Left ventricle myocardium inferior (tissue), 1 donor: ENCODE results near the gene TMEM243. TPM values are rescaled to one million over a fixed set of nuclear protein-coding genes. Genes with fewer than 3 reads are reported as not detected.

Source experiments
- DNase-seq: peaks from one replicate; pipeline ENCODE4 v3.0.0-alpha.2; 2020
- H3K27ac ChIP-seq: fragments of 200-600 bp; replicated peaks from 2 replicates; pipeline ENCODE4 v1.8.0; 2021
- H3K27me3 ChIP-seq: fragments of 200-600 bp; 2 replicates; pipeline ENCODE4 v1.8.0; 2021; ENCODE audit warnings: low read depth
- H3K36me3 ChIP-seq: fragments of 200-600 bp; 2 replicates; pipeline ENCODE4 v1.8.0; 2021
- H3K4me1 ChIP-seq: fragments of 200-600 bp; 2 replicates; pipeline ENCODE4 v1.8.0; 2021
- H3K4me3 ChIP-seq: fragments of 200-600 bp; 2 replicates; pipeline ENCODE4 v1.8.0; 2021; ENCODE audit warnings: mild to moderate bottlenecking, moderate library complexity
- H3K9me3 ChIP-seq: fragments of 200-600 bp; replicated peaks from 2 replicates; pipeline ENCODE4 v1.8.0; 2021
- CTCF ChIP-seq: fragments of 200-600 bp; IDR thresholded peaks from 2 replicates; pipeline ENCODE4 v1.8.0; 2021; ENCODE audit warnings: antibody characterized with exemption, mild to moderate bottlenecking, borderline replicate concordance
- intact Hi-C: fragments of 100-400 bp; cut with micrococcal nuclease; formaldehyde crosslinking; loops from one replicate; pipeline ENCODE4 v1.11.0; 2022
- total RNA-seq: library from RNA; stranded (reverse); fragmentation: NEBNext Ultra II Directional; extraction: Animal tissue kit (Norgen Biotek cat#: 25700); gene quantifications from one replicate; pipeline ENCODE4 v1.2.1, GENCODE V29; 2021
- donor health status: DM: no; HTN: yes; CAD: no; lungs with severe emphysema.

TMEM243 gene
- total RNA-seq, 1 donor from 2014 or later = 4.4 TPM

GRCh38 chr7:87202208-87202607, 17.3 kb downstream of the TMEM243 start:
- TF ChIP-seq CTCF = no peak
- H3K27me3 ChIP-seq = no peaks in the 10 kb centered on the region
- no peak for DNase-seq
- H3K9me3 ChIP-seq = peaks cover 28% of the 10 kb centered on the region
- peaks cover 26% of the 10 kb centered on the region for H3K36me3 ChIP-seq
- intact Hi-C loops = no loop called here
- peaks cover 33% of the 10 kb centered on the region for H3K4me1 ChIP-seq
- H3K4me3 ChIP-seq = no peak overlapping the region
- H3K27ac ChIP-seq = peak overlapping the region; percentile 7

GRCh38 chr7:87199700-87200450, 19.7 kb downstream of the TMEM243 start:
- no peak overlapping the region for H3K4me3 ChIP-seq
- no peaks in the 10 kb centered on the region for H3K27me3 ChIP-seq
- no peak for TF ChIP-seq CTCF
- H3K36me3 ChIP-seq = peaks cover 42% of the 10 kb centered on the region
- H3K9me3 ChIP-seq = peaks cover 7% of the 10 kb centered on the region
- DNase-seq = no peak
- intact Hi-C loops = no loop called here
- peak overlapping the region; percentile 56 for H3K27ac ChIP-seq
- peaks cover 33% of the 10 kb centered on the region for H3K4me1 ChIP-seq

GRCh38 chr7:87199241-87199640, 20.3 kb downstream of the TMEM243 start:
- Histone ChIP-seq H3K4me3 (no peak overlapping the region), H3K27ac (peak overlapping the region; percentile 56), H3K4me1 (peaks cover 33% of the 10 kb centered on the region), H3K9me3 (peaks cover under 1% of the 10 kb centered on the region), H3K36me3 (peaks cover 43% of the 10 kb centered on the region), H3K27me3 (no peaks in the 10 kb centered on the region)
- intact Hi-C loops = no loop called here
- no peak for TF ChIP-seq CTCF
- DNase-seq = no peak

- Histone ChIP-seq H3K27me3 (no peaks in the 10 kb centered on the region), H3K4me3 (no peak overlapping the region), H3K27ac (no peak overlapping the region), H3K36me3 (peaks cover 97% of the 10 kb centered on the region), H3K4me1 (peaks cover 1% of the 10 kb centered on the region), H3K9me3 (no peaks in the 10 kb centered on the region)
- no peak for TF ChIP-seq CTCF
- intact Hi-C loops = no loop called here
- DNase-seq = no peak
Measured at GRCh38 chr7:87193912-87194311, 25.6 kb downstream of the TMEM243 start.

GRCh38 chr7:87192784-87193487, 26.6 kb downstream of the TMEM243 start:
- no peak for TF ChIP-seq CTCF
- no peak overlapping the region for H3K27ac ChIP-seq
- no peak overlapping the region for H3K4me3 ChIP-seq
- no peak for DNase-seq
- H3K36me3 ChIP-seq = peaks cover 100% of the 10 kb centered on the region
- no peaks in the 10 kb centered on the region for H3K27me3 ChIP-seq
- H3K9me3 ChIP-seq = no peaks in the 10 kb centered on the region
- H3K4me1 ChIP-seq = no peaks in the 10 kb centered on the region
- intact Hi-C loops = no loop called here
